Neural progenitor cell (in vitro differentiated cells): ENCODE results near the gene SLC46A2. TPM values are rescaled to one million over a fixed set of nuclear protein-coding genes. Genes with fewer than 3 reads are reported as not detected.

Experiments used
- DNase-seq: peaks from one replicate; pipeline ENCODE4 v3.0.0-alpha.2; 2016; ENCODE audit warnings: low spot score
- H2AFZ ChIP-seq: fragments of 200-600 bp; sonication (generic); replicated peaks from 2 replicates; pipeline ENCODE4 v1.6.1; 2016; ENCODE audit warnings: antibody characterized with exemption
- H3F3A ChIP-seq: fragments of 200-600 bp; sonication (generic); 2 replicates; pipeline ENCODE4 v1.6.1; 2016; ENCODE audit warnings: antibody characterized with exemption, low read depth
- H3K27ac ChIP-seq: fragments of 200-600 bp; sonication (generic); 2 replicates; pipeline ENCODE4 v1.5.1; 2016; ENCODE audit warnings: mild to moderate bottlenecking
- H3K27me3 ChIP-seq: fragments of 200-600 bp; sonication (generic); 2 replicates; pipeline ENCODE4 v1.6.1; 2016; ENCODE audit warnings: mild to moderate bottlenecking, moderate library complexity
- H3K36me3 ChIP-seq: fragments of 200-600 bp; sonication (generic); 2 replicates; pipeline ENCODE4 v1.5.1; 2016
- H3K4me1 ChIP-seq: fragments of 200-600 bp; sonication (generic); 2 replicates; pipeline ENCODE4 v1.6.1; 2016; ENCODE audit warnings: mixed run types
- H3K4me2 ChIP-seq: fragments of 200-600 bp; sonication (generic); 2 replicates; pipeline ENCODE4 v1.6.1; 2016
- H3K4me3 ChIP-seq: fragments of 200-600 bp; sonication (generic); 2 replicates; pipeline ENCODE4 v1.5.1; 2016
- H3K79me2 ChIP-seq: fragments of 200-600 bp; sonication (generic); 2 replicates; pipeline ENCODE4 v1.6.1; 2016; ENCODE audit warnings: low read depth
- H3K9ac ChIP-seq: fragments of 200-600 bp; sonication (generic); 2 replicates; pipeline ENCODE4 v1.6.1; 2016
- H3K9me3 ChIP-seq: fragments of 200-600 bp; sonication (generic); 2 replicates; pipeline ENCODE4 v1.5.1; 2016; ENCODE audit warnings: low read depth
- H4K20me1 ChIP-seq: fragments of 200-600 bp; sonication (generic); 2 replicates; pipeline ENCODE4 v1.6.1; 2016; ENCODE audit warnings: low read depth
- H3K27ac Mint-ChIP-seq: 3 replicates; pipeline ENCODE4 v1.8.0; 2021; ENCODE audit warnings: mixed read lengths
- H3K27me3 Mint-ChIP-seq: 2 replicates; pipeline ENCODE4 v1.8.0; 2022; ENCODE audit warnings: low read depth, mild to moderate bottlenecking, inconsistent platforms, moderate library complexity, mixed read lengths; ENCODE audit not compliant: insufficient read depth
- H3K36me3 Mint-ChIP-seq: 3 replicates; pipeline ENCODE4 v1.8.0; 2021; ENCODE audit warnings: mixed read lengths
- H3K4me1 Mint-ChIP-seq: 3 replicates; pipeline ENCODE4 v1.8.0; 2021; ENCODE audit warnings: mixed read lengths
- H3K4me3 Mint-ChIP-seq: 3 replicates; pipeline ENCODE4 v1.8.0; 2021; ENCODE audit warnings: mild to moderate bottlenecking, moderate library complexity, mixed read lengths
- H3K9me3 Mint-ChIP-seq: 3 replicates; pipeline ENCODE4 v1.8.0; 2020; ENCODE audit warnings: mixed read lengths
- CTCF ChIP-seq: fragments of 200-600 bp; sonication (generic); IDR thresholded peaks from 2 replicates; pipeline ENCODE4 v1.5.1; 2017; ENCODE audit warnings: antibody characterized with exemption, mild to moderate bottlenecking
- EZH2 ChIP-seq: fragments of 200-600 bp; sonication (generic); IDR thresholded peaks from 2 replicates; pipeline ENCODE4 v1.6.1; 2017; ENCODE audit warnings: antibody characterized with exemption, mild to moderate bottlenecking, moderate library complexity
- EZH2phosphoT487 ChIP-seq: fragments of 200-600 bp; sonication (generic); IDR thresholded peaks from 2 replicates; pipeline ENCODE4 v1.6.1; 2017; ENCODE audit warnings: antibody characterized with exemption
- total RNA-seq: library from RNA; depleted of rRNA; stranded (reverse); fragments of >200 nt; gene quantifications from 2 replicates; pipeline ENCODE4 v1.2.3, GENCODE V29; 2015; ENCODE audit warnings: low replicate concordance

The SLC46A2 gene
- total RNA-seq, 1 donor from 2014 or later: not detected

GRCh38 chr9:112870556-112870955 is 20.1 kb downstream of the SLC46A2 start:
- TF ChIP-seq CTCF (no peak), EZH2 (no peak), EZH2phosphoT487 (no peak)
- H3K36me3 Mint-ChIP-seq: peaks cover 22% of the 10 kb centered on the region
- H3K9ac ChIP-seq: no peak overlapping the region
- H3K4me3 ChIP-seq: no peak overlapping the region
- no peak overlapping the region for H3K4me2 ChIP-seq
- H3K4me1 Mint-ChIP-seq: peaks cover 28% of the 10 kb centered on the region
- no peak overlapping the region for H3K27ac ChIP-seq
- DNase-seq: no peak
- no peaks in the 10 kb centered on the region for H3K36me3 ChIP-seq
- no peaks in the 10 kb centered on the region for H3K27me3 Mint-ChIP-seq
- no peaks in the 10 kb centered on the region for H3K9me3 ChIP-seq
- no peak overlapping the region for H2AFZ ChIP-seq
- H3F3A ChIP-seq: no peaks in the 10 kb centered on the region
- no peaks in the 10 kb centered on the region for H3K79me2 ChIP-seq
- H3K4me1 ChIP-seq: peaks cover 15% of the 10 kb centered on the region
- H3K27me3 ChIP-seq: no peaks in the 10 kb centered on the region
- H3K9me3 Mint-ChIP-seq: peaks cover 5% of the 10 kb centered on the region
- no peak overlapping the region for H3K27ac Mint-ChIP-seq
- H4K20me1 ChIP-seq: no peaks in the 10 kb centered on the region
- no peak overlapping the region for H3K4me3 Mint-ChIP-seq

GRCh38 chr9:112869917-112870316 is 20.8 kb downstream of the SLC46A2 start:
- Histone ChIP-seq H4K20me1 (no peaks in the 10 kb centered on the region), H3K9me3 (no peaks in the 10 kb centered on the region), H3K36me3 (no peaks in the 10 kb centered on the region), H3K27ac (no peak overlapping the region), H3F3A (no peaks in the 10 kb centered on the region), H3K4me3 (no peak overlapping the region), H3K27me3 (no peaks in the 10 kb centered on the region), H3K4me1 (peaks cover 15% of the 10 kb centered on the region), H3K4me2 (no peak overlapping the region), H3K79me2 (no peaks in the 10 kb centered on the region), H2AFZ (no peak overlapping the region), H3K9ac (no peak overlapping the region)
- no peak for TF ChIP-seq EZH2
- TF ChIP-seq EZH2phosphoT487: no peak
- TF ChIP-seq CTCF: no peak
- Mint-ChIP-seq H3K9me3 (peaks cover 5% of the 10 kb centered on the region), H3K36me3 (peaks cover 25% of the 10 kb centered on the region), H3K27me3 (no peaks in the 10 kb centered on the region), H3K4me3 (no peak overlapping the region), H3K27ac (no peak overlapping the region), H3K4me1 (peaks cover 28% of the 10 kb centered on the region)
- DNase-seq: no peak

- H3K36me3 Mint-ChIP-seq: peaks cover 25% of the 10 kb centered on the region
- Histone ChIP-seq H3K27me3 (no peaks in the 10 kb centered on the region), H3K4me2 (no peak overlapping the region), H3K36me3 (no peaks in the 10 kb centered on the region), H3K79me2 (no peaks in the 10 kb centered on the region), H4K20me1 (no peaks in the 10 kb centered on the region), H3K4me1 (peaks cover 15% of the 10 kb centered on the region), H2AFZ (no peak overlapping the region), H3K27ac (no peak overlapping the region), H3K9me3 (no peaks in the 10 kb centered on the region), H3K4me3 (no peak overlapping the region), H3K9ac (no peak overlapping the region), H3F3A (no peaks in the 10 kb centered on the region)
- H3K27me3 Mint-ChIP-seq: no peaks in the 10 kb centered on the region
- peaks cover 28% of the 10 kb centered on the region for H3K4me1 Mint-ChIP-seq
- H3K4me3 Mint-ChIP-seq: no peak overlapping the region
- peak overlapping the region; percentile 18 for H3K27ac Mint-ChIP-seq
- H3K9me3 Mint-ChIP-seq: peaks cover 5% of the 10 kb centered on the region
- TF ChIP-seq EZH2 (no peak), CTCF (no peak), EZH2phosphoT487 (no peak)
- no peak for DNase-seq
Measured at GRCh38 chr9:112869041-112869529, 21.6 kb downstream of the SLC46A2 start.
